ENCODE data around the gene PTPRD. TPM values are rescaled to one million over a fixed set of nuclear protein-coding genes. Genes with fewer than 3 reads are reported as not detected.

PTPRD gene
- total and polyA plus RNA-seq, 2 donors = 2.2 to 13.5 TPM

DNA sequence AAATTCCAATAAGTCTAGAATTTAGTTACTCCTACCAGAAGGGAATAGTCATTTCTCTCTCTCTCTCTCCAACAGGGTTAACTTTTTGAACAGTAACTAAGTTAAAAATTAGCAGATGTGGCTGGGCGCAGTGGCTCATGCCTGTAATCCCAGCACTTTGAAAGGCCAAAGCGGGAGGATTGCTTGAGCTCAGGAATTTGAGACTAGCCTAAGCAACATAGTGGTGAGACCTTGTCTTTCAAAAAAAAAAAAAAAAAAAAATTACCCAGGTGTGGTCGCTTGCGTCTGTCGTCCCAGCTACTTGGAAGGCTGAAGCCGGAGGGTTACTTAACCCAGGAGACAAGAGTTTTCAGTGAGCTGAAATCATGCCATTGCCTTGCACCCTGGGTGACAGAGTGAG is 639.7 kb downstream of the PTPRD start:
- H3K9me3 ChIP-seq (ENCODE audit: control insufficient read depth in 2 of 2, insufficient read depth in 1 of 2, low read length in 1 of 2) = no peaks in the 10 kb centered on the region
- no peak overlapping the region for H3K27ac ChIP-seq (ENCODE audit: low read depth in 1 of 2, low read length in 1 of 2)
- H3K27me3 ChIP-seq (ENCODE audit: control insufficient read depth in 2 of 2, insufficient read depth in 1 of 2, low read length in 1 of 2) = no peaks in the 10 kb centered on the region
- DNase-seq (ENCODE audit: low read depth in 6 of 9, low spot score in 9 of 9) = no peak
- no peaks in the 10 kb centered on the region for H3K36me3 ChIP-seq (ENCODE audit: control insufficient read depth in 2 of 2, insufficient read depth in 2 of 2, low read length in 1 of 2)
- H3K4me1 ChIP-seq (ENCODE audit: control insufficient read depth in 2 of 2, insufficient read depth in 2 of 2, low read length in 2 of 2) = no peaks in the 10 kb centered on the region
- WGBS = 91% methylated on average over 6 of the region's 6 CpGs
- H3K4me3 ChIP-seq (ENCODE audit: low read length in 2 of 2) = no peak overlapping the region

DNA sequence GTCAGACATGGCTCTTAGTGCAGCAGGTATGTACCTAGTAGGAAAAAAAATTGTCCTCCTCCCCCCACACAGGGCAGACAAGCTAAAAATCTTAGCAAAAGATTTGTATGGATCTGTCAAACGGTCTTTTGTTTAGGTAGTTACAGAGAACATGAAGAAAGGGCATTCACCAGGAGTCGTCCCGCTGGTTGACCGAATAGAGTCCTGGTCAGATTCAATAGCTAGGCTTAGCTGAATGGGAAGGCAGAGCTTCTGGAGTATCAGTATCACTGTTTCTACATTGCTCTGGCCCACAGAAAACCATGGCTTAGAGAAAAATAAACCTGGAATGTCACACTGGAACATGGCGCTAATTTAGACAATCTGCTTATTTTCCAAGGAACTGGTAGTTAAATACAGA is 642.3 kb downstream of the PTPRD start:
- no peaks in the 10 kb centered on the region for H3K36me3 ChIP-seq (ENCODE audit: control insufficient read depth in 2 of 2, insufficient read depth in 2 of 2, low read length in 1 of 2)
- no peaks in the 10 kb centered on the region for H3K4me1 ChIP-seq (ENCODE audit: control insufficient read depth in 2 of 2, insufficient read depth in 2 of 2, low read length in 2 of 2)
- no peak for DNase-seq (ENCODE audit: low read depth in 6 of 9, low spot score in 9 of 9)
- H3K27me3 ChIP-seq (ENCODE audit: control insufficient read depth in 2 of 2, insufficient read depth in 1 of 2, low read length in 1 of 2) = no peaks in the 10 kb centered on the region
- WGBS = 95% methylated on average over 5 of the region's 5 CpGs
- no peak overlapping the region for H3K27ac ChIP-seq (ENCODE audit: low read depth in 1 of 2, low read length in 1 of 2)
- H3K4me3 ChIP-seq (ENCODE audit: low read length in 2 of 2) = no peak overlapping the region
- no peaks in the 10 kb centered on the region for H3K9me3 ChIP-seq (ENCODE audit: control insufficient read depth in 2 of 2, insufficient read depth in 1 of 2, low read length in 1 of 2)

DNA sequence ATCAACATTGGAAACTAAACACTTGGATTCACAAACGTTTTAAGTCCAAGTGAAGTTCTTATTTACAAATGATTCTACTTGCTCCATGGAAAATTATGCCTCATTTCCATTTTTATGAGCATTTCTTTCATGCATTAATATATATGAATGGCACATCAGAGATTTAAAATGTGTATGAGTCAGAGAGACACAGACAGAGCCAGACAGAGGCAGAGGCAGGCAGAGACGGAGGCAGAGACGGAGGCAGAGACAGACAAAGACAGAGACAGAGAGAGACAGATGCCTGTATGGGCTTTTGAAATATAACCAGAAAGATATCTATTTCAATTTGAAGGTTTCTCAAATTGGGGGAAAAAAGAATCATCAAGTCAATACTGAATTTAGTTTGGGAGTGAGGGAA is 649.0 kb downstream of the PTPRD start:
- H3K4me3 ChIP-seq (ENCODE audit: low read length in 2 of 2) = no peak overlapping the region
- H3K27me3 ChIP-seq (ENCODE audit: control insufficient read depth in 2 of 2, insufficient read depth in 1 of 2, low read length in 1 of 2) = no peaks in the 10 kb centered on the region
- no peaks in the 10 kb centered on the region for H3K4me1 ChIP-seq (ENCODE audit: control insufficient read depth in 2 of 2, insufficient read depth in 2 of 2, low read length in 2 of 2)
- 89% methylated on average over 3 of the region's 3 CpGs for WGBS
- no peak for DNase-seq (ENCODE audit: low read depth in 6 of 9, low spot score in 9 of 9)
- no peak overlapping the region for H3K27ac ChIP-seq (ENCODE audit: low read depth in 1 of 2, low read length in 1 of 2)
- no peaks in the 10 kb centered on the region for H3K36me3 ChIP-seq (ENCODE audit: control insufficient read depth in 2 of 2, insufficient read depth in 2 of 2, low read length in 1 of 2)
- no peaks in the 10 kb centered on the region for H3K9me3 ChIP-seq (ENCODE audit: control insufficient read depth in 2 of 2, insufficient read depth in 1 of 2, low read length in 1 of 2)

DNA sequence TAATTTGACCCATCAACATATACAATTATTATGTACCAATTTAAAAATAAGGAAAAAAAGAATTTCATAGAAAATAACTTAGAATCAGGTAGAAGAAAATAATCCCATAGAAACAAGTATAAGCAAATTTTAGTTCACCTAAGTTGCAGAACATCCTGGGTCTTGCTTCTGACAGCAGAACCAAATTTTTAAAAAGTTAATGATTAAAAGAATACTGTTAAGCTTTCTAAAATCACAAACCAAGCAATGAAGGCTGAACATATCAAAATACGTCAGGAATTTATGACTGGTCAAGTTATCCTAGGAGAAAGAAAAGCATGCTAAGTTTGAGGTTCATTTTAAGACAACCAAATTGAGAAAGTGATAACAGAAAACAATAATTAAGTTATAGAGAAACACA is 650.9 kb downstream of the PTPRD start:
- no peaks in the 10 kb centered on the region for H3K36me3 ChIP-seq (ENCODE audit: control insufficient read depth in 2 of 2, insufficient read depth in 2 of 2, low read length in 1 of 2)
- no peaks in the 10 kb centered on the region for H3K9me3 ChIP-seq (ENCODE audit: control insufficient read depth in 2 of 2, insufficient read depth in 1 of 2, low read length in 1 of 2)
- H3K4me3 ChIP-seq (ENCODE audit: low read length in 2 of 2) = no peak overlapping the region
- DNase-seq (ENCODE audit: low read depth in 6 of 9, low spot score in 9 of 9) = no peak
- WGBS = 99% methylated on average over 1 of the region's 1 CpG
- H3K27ac ChIP-seq (ENCODE audit: low read depth in 1 of 2, low read length in 1 of 2) = no peak overlapping the region
- H3K4me1 ChIP-seq (ENCODE audit: control insufficient read depth in 2 of 2, insufficient read depth in 2 of 2, low read length in 2 of 2) = no peaks in the 10 kb centered on the region
- no peaks in the 10 kb centered on the region for H3K27me3 ChIP-seq (ENCODE audit: control insufficient read depth in 2 of 2, insufficient read depth in 1 of 2, low read length in 1 of 2)

DNA sequence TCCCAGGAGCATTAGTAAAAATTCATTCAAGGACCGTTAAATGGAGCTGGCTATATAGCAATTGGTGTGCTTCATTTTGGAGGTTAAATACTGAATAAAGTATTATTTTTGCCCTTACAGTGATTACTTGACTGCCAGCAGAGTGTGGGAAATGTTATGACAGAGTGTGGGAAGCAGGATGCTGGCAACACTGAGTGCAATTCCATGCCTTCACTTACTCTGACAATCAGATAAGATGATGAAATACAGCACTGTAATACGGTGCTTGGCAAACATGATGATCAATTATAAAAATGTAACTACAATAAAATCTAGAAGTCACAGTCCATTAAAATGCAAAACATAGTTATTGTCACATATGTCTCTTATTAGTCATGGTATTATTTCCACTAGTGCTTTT is 651.3 kb downstream of the PTPRD start:
- Histone ChIP-seq H3K4me3 (ENCODE audit: low read length in 2 of 2) (no peak overlapping the region), H3K36me3 (ENCODE audit: control insufficient read depth in 2 of 2, insufficient read depth in 2 of 2, low read length in 1 of 2) (no peaks in the 10 kb centered on the region), H3K9me3 (ENCODE audit: control insufficient read depth in 2 of 2, insufficient read depth in 1 of 2, low read length in 1 of 2) (no peaks in the 10 kb centered on the region), H3K27me3 (ENCODE audit: control insufficient read depth in 2 of 2, insufficient read depth in 1 of 2, low read length in 1 of 2) (no peaks in the 10 kb centered on the region), H3K27ac (ENCODE audit: low read depth in 1 of 2, low read length in 1 of 2) (no peak overlapping the region), H3K4me1 (ENCODE audit: control insufficient read depth in 2 of 2, insufficient read depth in 2 of 2, low read length in 2 of 2) (no peaks in the 10 kb centered on the region)
- no peak for DNase-seq (ENCODE audit: low read depth in 6 of 9, low spot score in 9 of 9)
- WGBS = 55% methylated on average over 2 of the region's 2 CpGs

DNA sequence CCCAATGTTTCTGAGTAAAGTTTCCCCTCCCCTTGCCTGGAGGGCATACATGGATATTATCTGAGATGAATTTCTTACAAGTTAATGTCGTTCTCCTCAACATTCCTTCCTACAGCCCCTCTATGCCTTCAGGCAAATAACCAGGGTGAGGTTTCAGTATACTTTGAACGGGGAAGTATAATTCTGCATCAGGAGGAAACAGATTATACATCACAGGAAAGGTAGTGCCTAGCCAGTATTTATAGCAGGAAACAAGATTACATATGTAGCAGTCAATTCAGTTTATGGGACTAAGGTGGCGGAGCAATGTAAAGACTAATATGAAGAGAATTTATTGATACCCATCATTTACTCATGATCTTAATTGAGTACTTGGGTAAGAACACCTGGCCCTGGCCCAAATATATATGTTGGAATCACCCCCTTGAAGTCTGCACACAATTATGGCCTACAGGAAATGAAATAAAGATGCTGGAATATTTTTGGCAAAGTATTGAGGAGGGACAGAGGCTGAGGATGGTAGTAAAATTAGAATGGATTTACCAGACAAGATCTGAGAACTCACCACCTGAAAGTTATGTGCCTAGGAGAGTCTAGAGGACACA is 661.1 kb downstream of the PTPRD start:
- H3K27me3 ChIP-seq (ENCODE audit: control insufficient read depth in 2 of 2, insufficient read depth in 1 of 2, low read length in 1 of 2) = no peaks in the 10 kb centered on the region
- no peaks in the 10 kb centered on the region for H3K9me3 ChIP-seq (ENCODE audit: control insufficient read depth in 2 of 2, insufficient read depth in 1 of 2, low read length in 1 of 2)
- no peak for DNase-seq (ENCODE audit: low read depth in 6 of 9, low spot score in 9 of 9)
- H3K4me3 ChIP-seq (ENCODE audit: low read length in 2 of 2) = no peak overlapping the region
- WGBS = 54% methylated on average over 3 of the region's 3 CpGs
- H3K27ac ChIP-seq (ENCODE audit: low read depth in 1 of 2, low read length in 1 of 2) = no peak overlapping the region
- no peaks in the 10 kb centered on the region for H3K4me1 ChIP-seq (ENCODE audit: control insufficient read depth in 2 of 2, insufficient read depth in 2 of 2, low read length in 2 of 2)
- no peaks in the 10 kb centered on the region for H3K36me3 ChIP-seq (ENCODE audit: control insufficient read depth in 2 of 2, insufficient read depth in 2 of 2, low read length in 1 of 2)

DNA sequence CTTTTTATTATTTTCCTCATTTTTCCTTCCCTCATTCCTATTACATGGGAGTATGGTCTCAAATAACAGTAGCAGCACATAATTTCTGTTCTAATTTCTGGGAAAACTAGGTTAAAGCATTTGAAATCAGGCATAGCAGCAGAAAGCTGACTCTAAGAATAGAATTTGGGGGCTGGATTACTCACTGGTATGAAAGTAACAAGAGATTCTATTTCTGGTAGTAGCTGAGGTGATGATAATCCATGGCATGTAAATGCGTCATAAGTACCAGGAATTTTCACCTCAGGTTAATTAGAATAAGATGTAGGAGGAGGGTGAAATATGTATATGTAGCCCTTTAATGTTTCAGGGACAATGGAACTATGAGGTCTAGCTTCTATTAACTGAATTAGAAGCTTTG is 662.0 kb downstream of the PTPRD start:
- Histone ChIP-seq H3K27ac (ENCODE audit: low read depth in 1 of 2, low read length in 1 of 2) (no peak overlapping the region), H3K36me3 (ENCODE audit: control insufficient read depth in 2 of 2, insufficient read depth in 2 of 2, low read length in 1 of 2) (no peaks in the 10 kb centered on the region), H3K4me3 (ENCODE audit: low read length in 2 of 2) (no peak overlapping the region), H3K27me3 (ENCODE audit: control insufficient read depth in 2 of 2, insufficient read depth in 1 of 2, low read length in 1 of 2) (no peaks in the 10 kb centered on the region), H3K9me3 (ENCODE audit: control insufficient read depth in 2 of 2, insufficient read depth in 1 of 2, low read length in 1 of 2) (no peaks in the 10 kb centered on the region), H3K4me1 (ENCODE audit: control insufficient read depth in 2 of 2, insufficient read depth in 2 of 2, low read length in 2 of 2) (no peaks in the 10 kb centered on the region)
- DNase-seq (ENCODE audit: low read depth in 6 of 9, low spot score in 9 of 9) = no peak
- WGBS = 97% methylated on average over 1 of the region's 1 CpG

DNA sequence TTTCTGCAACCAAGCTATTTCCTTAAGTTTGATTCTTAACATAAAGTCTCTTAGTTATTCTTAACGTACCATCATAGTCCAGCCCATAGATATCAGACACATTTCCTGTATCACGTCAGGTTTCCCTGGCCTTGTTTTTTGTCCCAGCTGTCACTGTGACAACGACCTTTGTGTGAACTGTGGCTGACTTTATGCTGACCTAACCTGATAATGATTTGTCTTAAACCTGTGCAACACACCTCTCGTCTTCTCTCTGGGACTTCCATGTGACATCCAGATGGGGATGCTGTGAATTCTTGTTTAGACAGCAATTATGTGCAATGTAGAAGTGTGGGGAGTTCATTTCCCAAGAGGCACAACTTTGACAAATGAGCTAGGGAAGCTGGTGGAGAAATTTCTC is 662.8 kb downstream of the PTPRD start:
- H3K4me1 ChIP-seq (ENCODE audit: control insufficient read depth in 2 of 2, insufficient read depth in 2 of 2, low read length in 2 of 2) = no peaks in the 10 kb centered on the region
- H3K4me3 ChIP-seq (ENCODE audit: low read length in 2 of 2) = no peak overlapping the region
- H3K27me3 ChIP-seq (ENCODE audit: control insufficient read depth in 2 of 2, insufficient read depth in 1 of 2, low read length in 1 of 2) = no peaks in the 10 kb centered on the region
- WGBS = 74% methylated on average over 4 of the region's 4 CpGs
- no peaks in the 10 kb centered on the region for H3K36me3 ChIP-seq (ENCODE audit: control insufficient read depth in 2 of 2, insufficient read depth in 2 of 2, low read length in 1 of 2)
- H3K27ac ChIP-seq (ENCODE audit: low read depth in 1 of 2, low read length in 1 of 2) = no peak overlapping the region
- no peaks in the 10 kb centered on the region for H3K9me3 ChIP-seq (ENCODE audit: control insufficient read depth in 2 of 2, insufficient read depth in 1 of 2, low read length in 1 of 2)
- DNase-seq (ENCODE audit: low read depth in 6 of 9, low spot score in 9 of 9) = no peak

DNA sequence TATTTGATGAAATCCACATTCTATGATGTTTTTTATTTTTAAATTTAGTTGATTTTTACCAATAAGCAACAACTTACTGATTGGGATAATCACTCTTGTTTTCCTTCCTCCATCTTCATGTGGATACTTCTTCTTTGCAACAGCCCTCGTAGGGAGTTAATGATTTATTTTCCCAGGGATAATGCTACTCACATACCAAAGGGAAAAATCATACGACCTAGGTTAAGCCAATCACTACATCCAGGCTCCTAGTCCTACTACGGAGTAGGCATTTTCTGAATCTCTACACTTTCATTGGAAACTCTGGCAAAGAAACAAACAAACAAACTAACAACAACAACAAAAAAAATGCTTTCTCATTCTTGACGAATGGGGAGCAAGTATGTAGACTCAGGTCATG is 663.4 kb downstream of the PTPRD start:
- no peak for DNase-seq (ENCODE audit: low read depth in 6 of 9, low spot score in 9 of 9)
- Histone ChIP-seq H3K4me1 (ENCODE audit: control insufficient read depth in 2 of 2, insufficient read depth in 2 of 2, low read length in 2 of 2) (no peaks in the 10 kb centered on the region), H3K36me3 (ENCODE audit: control insufficient read depth in 2 of 2, insufficient read depth in 2 of 2, low read length in 1 of 2) (no peaks in the 10 kb centered on the region), H3K9me3 (ENCODE audit: control insufficient read depth in 2 of 2, insufficient read depth in 1 of 2, low read length in 1 of 2) (no peaks in the 10 kb centered on the region), H3K27ac (ENCODE audit: low read depth in 1 of 2, low read length in 1 of 2) (no peak overlapping the region), H3K4me3 (ENCODE audit: low read length in 2 of 2) (no peak overlapping the region), H3K27me3 (ENCODE audit: control insufficient read depth in 2 of 2, insufficient read depth in 1 of 2, low read length in 1 of 2) (no peaks in the 10 kb centered on the region)
- WGBS = 90% methylated on average over 4 of the region's 4 CpGs

DNA sequence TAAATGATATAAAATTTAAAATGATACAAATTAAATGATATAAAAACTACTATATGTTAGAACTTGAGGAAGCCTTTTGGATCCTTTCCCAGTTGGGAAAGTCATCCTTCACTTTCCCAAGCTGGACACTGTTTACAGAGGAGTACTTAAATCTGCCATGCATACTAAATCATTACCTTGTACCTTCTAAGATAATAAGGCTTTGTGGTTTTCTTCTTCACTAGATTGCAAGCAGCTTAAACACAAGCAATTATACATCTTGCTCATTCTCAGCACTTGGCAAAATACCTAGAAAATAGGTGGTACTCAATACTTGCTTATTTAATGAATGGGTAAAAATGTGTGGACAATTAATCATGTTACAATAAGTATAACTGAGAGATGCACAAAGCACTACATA is 666.8 kb downstream of the PTPRD start:
- Histone ChIP-seq H3K36me3 (ENCODE audit: control insufficient read depth in 2 of 2, insufficient read depth in 2 of 2, low read length in 1 of 2) (no peaks in the 10 kb centered on the region), H3K9me3 (ENCODE audit: control insufficient read depth in 2 of 2, insufficient read depth in 1 of 2, low read length in 1 of 2) (no peaks in the 10 kb centered on the region), H3K27me3 (ENCODE audit: control insufficient read depth in 2 of 2, insufficient read depth in 1 of 2, low read length in 1 of 2) (no peaks in the 10 kb centered on the region), H3K4me1 (ENCODE audit: control insufficient read depth in 2 of 2, insufficient read depth in 2 of 2, low read length in 2 of 2) (no peaks in the 10 kb centered on the region), H3K27ac (ENCODE audit: low read depth in 1 of 2, low read length in 1 of 2) (no peak overlapping the region), H3K4me3 (ENCODE audit: low read length in 2 of 2) (no peak overlapping the region)
- no peak for DNase-seq (ENCODE audit: low read depth in 6 of 9, low spot score in 9 of 9)

Measured in thymus (tissue), 11 donors.